NCI-H146 treated with DMSO at 0.1 percent for 48 hours (cell line): ENCODE measurements around the gene MPC2.
"Not testable (repeated sequence)": the region's sequence is repeated elsewhere in the genome, so short reads cannot be mapped to it uniquely, and the experiment has no call there.

Experiments
- DNase-seq: peaks from one replicate; lab custom pipeline; 2025; ENCODE audit not compliant: unreplicated experiment; lab: John Stamatoyannopoulos, UW

Gene MPC2

GRCh38 chr1:167909691-167910180, 27.1 kb downstream of the MPC2 start:
- DNase-seq, result no peak

- DNase-seq, result no peak
Observed at GRCh38 chr1:167905671-167906070, 31.2 kb downstream of the MPC2 start.

- no peak for DNase-seq
Observed at GRCh38 chr1:167905182-167905581, 31.7 kb downstream of the MPC2 start.

GRCh38 chr1:167904652-167905130, 32.2 kb downstream of the MPC2 start:
- DNase-seq, result no peak

- no peak for DNase-seq
Observed at GRCh38 chr1:167900907-167901306, 36.0 kb downstream of the MPC2 start.

- no peak for DNase-seq
Observed at GRCh38 chr1:167899253-167899681, 37.6 kb downstream of the MPC2 start.

- DNase-seq, result no peak
Observed at GRCh38 chr1:167898578-167899222, 38.2 kb downstream of the MPC2 start.

GRCh38 chr1:167893798-167894197, 43.1 kb downstream of the MPC2 start:
- DNase-seq, result no peak

- DNase-seq, result no peak
Observed at GRCh38 chr1:167890400-167890799, 46.5 kb downstream of the MPC2 start.

- not testable (repeated sequence) for DNase-seq
Observed at GRCh38 chr1:167887187-167887586, 49.7 kb downstream of the MPC2 start.

- no peak for DNase-seq
Observed at GRCh38 chr1:167882376-167882775, 54.5 kb downstream of the MPC2 start.

GRCh38 chr1:167881786-167882185, 55.1 kb downstream of the MPC2 start:
- no peak for DNase-seq

- DNase-seq, result no peak
Observed at GRCh38 chr1:167881069-167881468, 55.8 kb downstream of the MPC2 start.

- DNase-seq, result no peak
Observed at GRCh38 chr1:167880580-167881021, 56.3 kb downstream of the MPC2 start.

- DNase-seq, result no peak
Observed at GRCh38 chr1:167879508-167879907, 57.4 kb downstream of the MPC2 start.

GRCh38 chr1:167878372-167879160, 58.3 kb downstream of the MPC2 start:
- no peak for DNase-seq

- DNase-seq, result no peak
Observed at GRCh38 chr1:167876597-167877175, 60.2 kb downstream of the MPC2 start.

GRCh38 chr1:167871331-167871730, 65.5 kb downstream of the MPC2 start:
- DNase-seq, result no peak

- not testable (repeated sequence) for DNase-seq
Observed at GRCh38 chr1:167869157-167870001, 67.5 kb downstream of the MPC2 start.

- not testable (repeated sequence) for DNase-seq
Observed at GRCh38 chr1:167866739-167867414, 70.0 kb downstream of the MPC2 start.
